PC-9 (cell line): ENCODE data around the gene SETD3.

Source experiments
- EZH2 ChIP-seq: fragments of 200-600 bp; sonication (generic); IDR thresholded peaks from 2 replicates; pipeline ENCODE4 v1.8.0; 2017; ENCODE audit warnings: antibody characterized with exemption, low read depth
- TF ChIP-seq, protein P1 (sequence below): fragments of 200-600 bp; sonication (generic); conservative IDR thresholded peaks from 2 replicates; pipeline ENCODE4 v1.6.1; 2017; ENCODE audit warnings: mixed run types, antibody characterized with exemption, mild to moderate bottlenecking, moderate library complexity

DNA sequence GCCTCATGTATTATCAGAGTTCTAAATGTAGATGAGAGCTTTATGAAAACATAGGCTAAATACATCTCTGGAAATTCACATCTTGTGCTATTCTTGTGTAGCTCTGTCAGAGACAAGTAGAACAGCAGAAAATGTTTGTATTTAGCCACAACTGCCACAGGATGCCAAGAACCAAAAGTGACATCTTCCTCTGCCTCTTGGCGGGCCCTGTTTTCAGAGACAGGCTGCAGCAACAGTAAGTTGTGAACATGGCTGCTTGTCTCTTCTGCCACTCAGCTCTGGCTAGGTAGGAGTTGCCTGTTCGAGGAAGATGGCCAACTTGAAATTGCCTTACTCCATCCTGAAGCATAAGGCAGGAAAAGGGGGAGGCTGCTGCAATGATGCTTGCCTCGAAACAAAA lies 30.4 kb downstream of the SETD3 start:
- TF ChIP-seq EZH2: no peak
- TF ChIP-seq, protein P1, sequence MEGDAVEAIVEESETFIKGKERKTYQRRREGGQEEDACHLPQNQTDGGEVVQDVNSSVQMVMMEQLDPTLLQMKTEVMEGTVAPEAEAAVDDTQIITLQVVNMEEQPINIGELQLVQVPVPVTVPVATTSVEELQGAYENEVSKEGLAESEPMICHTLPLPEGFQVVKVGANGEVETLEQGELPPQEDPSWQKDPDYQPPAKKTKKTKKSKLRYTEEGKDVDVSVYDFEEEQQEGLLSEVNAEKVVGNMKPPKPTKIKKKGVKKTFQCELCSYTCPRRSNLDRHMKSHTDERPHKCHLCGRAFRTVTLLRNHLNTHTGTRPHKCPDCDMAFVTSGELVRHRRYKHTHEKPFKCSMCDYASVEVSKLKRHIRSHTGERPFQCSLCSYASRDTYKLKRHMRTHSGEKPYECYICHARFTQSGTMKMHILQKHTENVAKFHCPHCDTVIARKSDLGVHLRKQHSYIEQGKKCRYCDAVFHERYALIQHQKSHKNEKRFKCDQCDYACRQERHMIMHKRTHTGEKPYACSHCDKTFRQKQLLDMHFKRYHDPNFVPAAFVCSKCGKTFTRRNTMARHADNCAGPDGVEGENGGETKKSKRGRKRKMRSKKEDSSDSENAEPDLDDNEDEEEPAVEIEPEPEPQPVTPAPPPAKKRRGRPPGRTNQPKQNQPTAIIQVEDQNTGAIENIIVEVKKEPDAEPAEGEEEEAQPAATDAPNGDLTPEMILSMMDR: no peak
